ENCODE results near the gene EXOC7.
"Not testable (repeated sequence)": the region's sequence is repeated elsewhere in the genome, so short reads cannot be mapped to it uniquely, and the experiment has no call there.

EXOC7 gene

GRCh38 chr17:76083536-76084182 lies 19.9 kb downstream of the EXOC7 start:
- no peak overlapping the region for H3K27ac ChIP-seq (ENCODE audit: low read depth, low read length, severe bottlenecking)
- WGBS, 2 experiments (ENCODE audit: insufficient coverage in 2 of 2): 95 to 96% methylated on average over 9 to 12 of the region's 15 CpGs
- H3K36me3 ChIP-seq (ENCODE audit: control insufficient read depth, insufficient read depth, low read length): peaks cover 61% of the 10 kb centered on the region
- H3K4me3 ChIP-seq (ENCODE audit: extremely low read depth, insufficient read depth, low read length, poor library complexity, severe bottlenecking): no peak overlapping the region
- H3K4me1 ChIP-seq (ENCODE audit: control insufficient read depth, insufficient read depth, low read length, poor library complexity, severe bottlenecking): peaks cover 7% of the 10 kb centered on the region
- H3K9me3 ChIP-seq (ENCODE audit: control insufficient read depth, low read length): no peaks in the 10 kb centered on the region

DNA sequence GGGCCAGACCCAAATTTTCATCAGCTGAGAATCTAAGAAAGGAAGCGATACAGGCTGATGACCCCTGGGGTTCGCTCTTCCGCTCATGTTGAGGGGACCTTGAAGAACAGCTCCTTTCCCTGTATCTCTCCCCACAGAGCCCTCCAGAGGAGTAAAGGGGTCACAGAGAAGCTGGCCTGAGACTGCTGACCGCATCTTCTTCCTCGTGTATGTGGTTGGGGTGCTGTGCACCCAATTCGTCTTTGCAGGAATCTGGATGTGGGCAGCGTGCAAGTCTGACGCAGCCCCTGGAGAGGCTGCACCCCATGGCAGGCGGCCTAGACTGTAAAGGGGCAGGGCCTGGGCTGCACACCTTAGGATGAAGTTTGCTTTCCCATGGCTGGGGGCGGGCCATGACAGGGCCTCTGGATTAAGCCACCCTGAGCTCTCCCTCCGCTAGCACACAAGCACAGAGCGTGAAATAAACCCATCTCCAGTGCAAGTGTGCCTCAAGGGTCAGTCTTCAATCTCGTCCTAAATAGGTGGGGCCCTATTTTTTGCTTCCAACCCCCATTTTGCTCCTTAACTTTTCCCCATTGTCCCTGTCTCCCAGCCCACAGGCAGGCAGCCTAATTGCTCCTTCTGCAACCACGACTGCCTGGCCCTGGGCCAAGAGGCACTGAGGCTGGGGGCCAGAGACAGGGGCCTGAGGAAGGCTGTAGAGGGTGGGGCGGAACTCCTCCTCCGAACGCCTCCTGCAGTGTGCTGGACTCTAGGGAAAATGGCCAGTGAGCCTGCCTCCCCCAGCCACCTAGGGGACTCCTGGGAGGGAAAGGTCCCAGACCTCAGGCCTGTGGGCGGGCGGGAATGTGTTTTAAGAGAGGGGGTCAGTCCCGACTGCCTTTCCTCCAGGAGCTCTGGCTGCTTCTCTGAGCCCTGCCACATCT lies 21.0 kb downstream of the EXOC7 start:
- no peaks in the 10 kb centered on the region for H3K9me3 ChIP-seq (ENCODE audit: control insufficient read depth, low read length)
- peaks cover 7% of the 10 kb centered on the region for H3K4me1 ChIP-seq (ENCODE audit: control insufficient read depth, insufficient read depth, low read length, poor library complexity, severe bottlenecking)
- 96% methylated on average over 14 to 15 of the region's 20 CpGs for whole genome bisulfite sequencing, 2 experiments (ENCODE audit: insufficient coverage in 2 of 2)
- H3K4me3 ChIP-seq (ENCODE audit: extremely low read depth, insufficient read depth, low read length, poor library complexity, severe bottlenecking): no peak overlapping the region
- H3K36me3 ChIP-seq (ENCODE audit: control insufficient read depth, insufficient read depth, low read length): peaks cover 51% of the 10 kb centered on the region
- H3K27ac ChIP-seq (ENCODE audit: low read depth, low read length, severe bottlenecking): no peak overlapping the region

GRCh38 chr17:76081295-76082210 lies 22.0 kb downstream of the EXOC7 start:
- Histone ChIP-seq H3K27ac (ENCODE audit: low read depth, low read length, severe bottlenecking) (no peak overlapping the region), H3K4me3 (ENCODE audit: extremely low read depth, insufficient read depth, low read length, poor library complexity, severe bottlenecking) (no peak overlapping the region), H3K36me3 (ENCODE audit: control insufficient read depth, insufficient read depth, low read length) (peaks cover 41% of the 10 kb centered on the region), H3K9me3 (ENCODE audit: control insufficient read depth, low read length) (no peaks in the 10 kb centered on the region), H3K4me1 (ENCODE audit: control insufficient read depth, insufficient read depth, low read length, poor library complexity, severe bottlenecking) (peaks cover 10% of the 10 kb centered on the region)
- 90% methylated on average over 20 to 22 of the region's 27 CpGs for WGBS, 2 experiments (ENCODE audit: insufficient coverage in 2 of 2)

GRCh38 chr17:76080768-76081287 lies 22.8 kb downstream of the EXOC7 start:
- Histone ChIP-seq H3K4me1 (ENCODE audit: control insufficient read depth, insufficient read depth, low read length, poor library complexity, severe bottlenecking) (peaks cover 14% of the 10 kb centered on the region), H3K27ac (ENCODE audit: low read depth, low read length, severe bottlenecking) (no peak overlapping the region), H3K36me3 (ENCODE audit: control insufficient read depth, insufficient read depth, low read length) (peaks cover 33% of the 10 kb centered on the region), H3K9me3 (ENCODE audit: control insufficient read depth, low read length) (no peaks in the 10 kb centered on the region), H3K4me3 (ENCODE audit: extremely low read depth, insufficient read depth, low read length, poor library complexity, severe bottlenecking) (no peak overlapping the region)
- 48 to 58% methylated on average over 4 to 5 of the region's 6 CpGs for WGBS, 2 experiments (ENCODE audit: insufficient coverage in 2 of 2)

DNA sequence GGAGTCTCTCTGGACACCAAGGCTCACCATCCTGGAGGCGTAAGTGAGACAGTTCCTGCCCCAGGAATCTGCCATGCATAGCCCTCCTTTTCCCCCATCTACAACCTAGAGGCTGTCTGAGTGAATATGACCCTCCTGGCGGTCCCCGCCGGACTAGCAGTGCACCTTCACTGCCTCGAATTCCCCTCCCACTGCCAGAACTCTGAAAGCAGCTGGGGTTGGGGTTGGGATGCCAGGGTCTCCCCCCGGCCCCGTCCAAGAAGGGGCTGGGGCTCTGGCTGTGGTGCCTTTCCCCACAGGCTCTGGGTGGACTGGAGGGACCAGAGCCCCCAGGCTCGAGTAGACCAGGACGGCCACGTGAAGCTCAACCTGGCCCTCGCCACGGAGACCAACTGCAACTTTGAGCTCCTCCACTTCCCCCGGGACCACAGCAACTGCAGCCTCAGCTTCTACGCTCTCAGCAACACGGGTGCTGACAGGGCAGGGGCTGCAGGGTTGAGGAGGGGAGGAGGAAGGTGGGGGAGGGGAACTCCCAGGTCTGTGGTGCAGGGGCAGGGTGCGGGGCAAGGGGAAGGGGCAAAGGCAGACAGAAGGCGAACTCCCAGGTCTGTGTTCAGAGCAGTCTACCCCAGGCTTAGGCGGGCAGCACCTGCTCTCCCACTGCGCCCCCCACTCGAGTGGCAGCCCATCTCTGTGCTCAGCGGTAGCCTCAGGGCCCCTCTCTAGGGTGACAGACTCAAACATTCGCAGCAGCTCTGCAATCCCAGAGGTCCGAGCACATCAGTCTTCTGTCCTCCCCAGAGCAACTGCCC lies 23.4 kb downstream of the EXOC7 start:
- WGBS, 2 experiments (ENCODE audit: insufficient coverage in 2 of 2): 11 to 20% methylated on average over 8 to 18 of the region's 23 CpGs
- Histone ChIP-seq H3K36me3 (ENCODE audit: control insufficient read depth, insufficient read depth, low read length) (peaks cover 27% of the 10 kb centered on the region), H3K27ac (ENCODE audit: low read depth, low read length, severe bottlenecking) (no peak overlapping the region), H3K4me1 (ENCODE audit: control insufficient read depth, insufficient read depth, low read length, poor library complexity, severe bottlenecking) (peaks cover 18% of the 10 kb centered on the region), H3K4me3 (ENCODE audit: extremely low read depth, insufficient read depth, low read length, poor library complexity, severe bottlenecking) (no peak overlapping the region), H3K9me3 (ENCODE audit: control insufficient read depth, low read length) (no peaks in the 10 kb centered on the region)

DNA sequence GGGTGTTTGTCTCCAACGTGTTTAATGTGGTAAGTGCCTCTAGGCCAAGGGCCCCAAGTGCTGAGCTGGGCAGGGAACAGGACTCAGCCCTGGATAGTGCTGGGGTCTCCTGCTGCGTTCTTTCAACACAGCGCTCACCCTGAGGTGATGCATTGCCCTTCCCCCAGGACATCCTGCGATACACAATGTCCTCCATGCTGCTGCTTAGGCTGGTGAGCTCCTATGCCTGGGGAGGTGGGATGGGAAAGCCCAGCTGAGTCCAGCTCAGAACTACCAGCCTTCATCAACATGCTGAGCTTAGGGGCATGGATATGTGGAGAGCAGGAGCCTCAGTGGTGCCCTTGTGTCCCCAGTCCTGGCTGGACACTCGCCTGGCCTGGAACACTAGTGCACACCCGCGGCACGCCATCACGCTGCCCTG lies 24.0 kb downstream of the EXOC7 start:
- WGBS, 2 experiments (ENCODE audit: insufficient coverage in 2 of 2): 44 to 58% methylated on average over 2 to 6 of the region's 9 CpGs
- Histone ChIP-seq H3K27ac (ENCODE audit: low read depth, low read length, severe bottlenecking) (no peak overlapping the region), H3K4me3 (ENCODE audit: extremely low read depth, insufficient read depth, low read length, poor library complexity, severe bottlenecking) (no peak overlapping the region), H3K4me1 (ENCODE audit: control insufficient read depth, insufficient read depth, low read length, poor library complexity, severe bottlenecking) (peaks cover 18% of the 10 kb centered on the region), H3K9me3 (ENCODE audit: control insufficient read depth, low read length) (no peaks in the 10 kb centered on the region), H3K36me3 (ENCODE audit: control insufficient read depth, insufficient read depth, low read length) (peaks cover 21% of the 10 kb centered on the region)

DNA sequence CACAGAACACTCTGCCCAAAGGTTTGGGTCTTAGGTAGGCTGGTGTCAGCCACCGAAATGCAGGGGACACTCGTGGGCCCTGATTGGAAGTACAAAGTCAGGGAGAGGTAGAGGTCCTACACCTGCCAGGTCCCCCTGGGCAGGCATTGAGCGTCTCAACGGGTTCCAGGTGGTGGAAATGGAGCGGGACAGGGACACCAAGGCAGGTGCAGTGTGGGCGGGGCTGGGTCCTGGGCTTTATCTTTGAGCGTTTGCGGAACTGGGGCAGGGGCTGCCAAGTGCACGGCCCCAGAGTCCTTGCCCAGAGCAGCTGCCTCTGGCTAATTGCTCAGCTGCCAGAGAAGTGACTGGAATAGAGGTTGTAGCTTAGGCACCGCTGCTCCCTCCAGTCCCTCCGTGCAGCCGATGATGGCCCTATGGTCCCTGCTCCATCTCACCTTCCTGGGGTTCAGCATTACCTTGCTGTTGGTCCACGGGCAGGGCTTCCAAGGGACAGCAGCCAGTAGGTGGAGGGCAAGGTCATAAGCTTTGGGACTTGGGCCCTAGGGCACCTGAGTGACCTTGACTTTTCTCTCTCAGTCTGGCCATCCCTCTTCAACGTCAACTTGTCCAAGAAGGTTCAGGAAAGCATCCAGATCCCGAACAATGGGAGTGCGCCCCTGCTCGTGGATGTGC lies 24.6 kb downstream of the EXOC7 start, which contains the start of gene ZACN:
Gene ZACN (plus strand): TSS at position 323 of the 675 bp plus-strand sequence. CDS start 83 bp downstream, at position 406.
- no peak within 1 kb of the TSS for H3K4me3 ChIP-seq (ENCODE audit: extremely low read depth, insufficient read depth, low read length, poor library complexity, severe bottlenecking)
- no peak within 1 kb of the TSS for H3K27ac ChIP-seq (ENCODE audit: low read depth, low read length, severe bottlenecking)
- peaks cover 15% of the 10 kb centered on the region for H3K36me3 ChIP-seq (ENCODE audit: control insufficient read depth, insufficient read depth, low read length)
- WGBS, 2 experiments (ENCODE audit: insufficient coverage in 2 of 2): 81 to 85% methylated on average over 16 of the region's 17 CpGs
- H3K9me3 ChIP-seq (ENCODE audit: control insufficient read depth, low read length): no peaks in the 10 kb centered on the region
- H3K4me1 ChIP-seq (ENCODE audit: control insufficient read depth, insufficient read depth, low read length, poor library complexity, severe bottlenecking): peaks cover 18% of the 10 kb centered on the region

DNA sequence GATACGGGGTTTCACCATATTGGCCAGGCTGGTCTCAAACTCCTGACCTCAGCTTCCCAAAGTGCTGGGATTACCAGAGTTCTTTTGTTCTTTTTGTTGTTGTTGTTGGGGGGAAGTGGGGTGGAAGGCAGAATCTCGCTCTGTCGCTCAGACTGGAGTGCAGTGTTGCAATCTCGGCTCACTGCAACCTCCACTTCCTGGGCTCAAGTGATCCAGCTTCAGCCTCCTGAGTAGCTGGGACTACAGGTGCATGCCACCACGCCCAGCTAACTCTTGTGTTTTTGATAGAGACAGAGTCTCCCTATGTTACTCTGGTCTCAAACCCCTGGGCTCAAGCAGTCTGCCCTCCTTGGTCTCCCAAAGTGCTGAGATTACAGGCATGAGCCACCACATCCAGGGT lies 25.2 kb downstream of the EXOC7 start:
- H3K4me1 ChIP-seq (ENCODE audit: control insufficient read depth, insufficient read depth, low read length, poor library complexity, severe bottlenecking): peaks cover 18% of the 10 kb centered on the region
- 90 to 95% methylated on average over 5 of the region's 5 CpGs for WGBS, 2 experiments (ENCODE audit: insufficient coverage in 2 of 2)
- H3K27ac ChIP-seq (ENCODE audit: low read depth, low read length, severe bottlenecking); H3K4me3 ChIP-seq (ENCODE audit: extremely low read depth, insufficient read depth, low read length, poor library complexity, severe bottlenecking); H3K9me3 ChIP-seq (ENCODE audit: control insufficient read depth, low read length); H3K36me3 ChIP-seq (ENCODE audit: control insufficient read depth, insufficient read depth, low read length): not testable (repeated sequence)

DNA sequence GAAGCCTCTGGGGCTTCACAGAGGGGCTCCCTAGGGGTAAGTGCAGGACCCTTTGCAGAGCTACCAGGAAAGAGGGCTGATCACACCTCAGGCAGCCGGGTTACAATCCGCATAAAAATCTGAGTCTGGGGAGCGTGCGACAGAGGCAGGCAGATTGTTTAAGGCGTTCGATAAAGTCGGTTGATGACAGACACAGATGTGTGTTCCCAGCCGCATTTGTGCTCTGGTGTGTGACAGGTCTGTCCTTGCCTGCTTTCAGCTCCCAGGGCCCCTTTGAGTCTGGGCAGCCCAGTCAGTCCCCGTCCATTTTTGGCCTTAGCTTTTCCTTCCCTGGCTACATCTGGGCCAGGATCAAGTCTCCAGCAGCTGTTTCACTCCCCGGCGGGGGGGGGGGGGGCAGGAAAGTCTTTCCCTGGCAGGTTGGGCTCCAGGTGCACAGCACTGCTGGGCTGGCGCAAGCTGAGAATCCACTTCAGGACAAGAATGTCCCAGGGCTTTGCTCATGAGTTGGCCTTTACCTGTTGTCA lies 25.9 kb downstream of the EXOC7 start:
- no peaks in the 10 kb centered on the region for H3K9me3 ChIP-seq (ENCODE audit: control insufficient read depth, low read length)
- peaks cover 2% of the 10 kb centered on the region for H3K36me3 ChIP-seq (ENCODE audit: control insufficient read depth, insufficient read depth, low read length)
- peaks cover 18% of the 10 kb centered on the region for H3K4me1 ChIP-seq (ENCODE audit: control insufficient read depth, insufficient read depth, low read length, poor library complexity, severe bottlenecking)
- no peak overlapping the region for H3K27ac ChIP-seq (ENCODE audit: low read depth, low read length, severe bottlenecking)
- no peak overlapping the region for H3K4me3 ChIP-seq (ENCODE audit: extremely low read depth, insufficient read depth, low read length, poor library complexity, severe bottlenecking)
- WGBS, 2 experiments (ENCODE audit: insufficient coverage in 2 of 2): 45 to 49% methylated on average over 5 to 9 of the region's 12 CpGs

Measured in mesodermal cell (in vitro differentiated cells).